Bronchial epithelial cell (primary cell): ENCODE data around the gene OR51T1. TPM values are rescaled to one million over a fixed set of nuclear protein-coding genes. Genes with fewer than 3 reads are reported as not detected.

Source experiments
- DNase-seq: peaks from one replicate; pipeline ENCODE4 v3.0.0-alpha.2; 2010; ENCODE audit warnings: low read depth
- FAIRE-seq: peaks from 2 replicates; lab custom pipeline; 2011; peaks lifted over from hg19 to GRCh38; lab: Jason Lieb, UNC
- H3K27me3 ChIP-seq: 2 replicates; pipeline ENCODE4 v1.5.1; 2011; ENCODE audit warnings: low read length; ENCODE audit not compliant: control insufficient read depth, insufficient read depth
- H3K36me3 ChIP-seq: 2 replicates; pipeline ENCODE4 v1.5.1; 2011; ENCODE audit warnings: low read length; ENCODE audit not compliant: control insufficient read depth, insufficient read depth
- H3K4me3 ChIP-seq: 2 replicates; pipeline ENCODE4 v1.5.1; 2011; ENCODE audit warnings: mild to moderate bottlenecking, low read depth, low read length, control low read depth
- total RNA-seq: library from RNA; depleted of rRNA; stranded (reverse); fragments of >200 nt; gene quantifications from 2 replicates; pipeline ENCODE4 v1.2.1, GENCODE V29; 2014
- TF ChIP-seq, protein P1 (sequence below): IDR thresholded peaks from 2 replicates; pipeline ENCODE4 v1.5.1; 2011; ENCODE audit warnings: mild to moderate bottlenecking, moderate library complexity, low read length, control low read depth, inconsistent platforms; ENCODE audit not compliant: insufficient read depth, severe bottlenecking

OR51T1 gene
- total RNA-seq, 1 donor from 2014 or later, result not detected

DNA sequence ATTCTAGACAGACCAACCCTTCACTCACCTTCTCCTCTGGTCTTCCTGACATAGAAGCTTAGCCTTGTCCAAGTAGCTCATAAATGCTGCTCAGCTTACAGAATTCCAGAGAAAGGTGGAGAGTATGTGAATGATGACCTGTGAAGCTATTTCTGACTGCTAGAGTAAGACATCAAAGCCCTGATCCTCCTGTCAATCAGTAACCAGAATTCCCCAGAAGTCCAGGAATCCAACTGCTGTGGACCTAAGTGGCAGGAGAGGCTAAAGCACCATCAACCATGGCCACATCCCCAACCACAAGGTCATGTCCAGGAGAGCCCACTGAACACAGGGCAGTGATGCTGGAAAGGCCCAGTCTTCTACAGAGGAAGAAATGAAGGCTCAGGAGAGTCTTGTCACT is 34.9 kb downstream of the OR51T1 start:
- Histone ChIP-seq H3K27me3 (no peaks in the 10 kb centered on the region), H3K36me3 (no peaks in the 10 kb centered on the region), H3K4me3 (no peak overlapping the region)
- TF ChIP-seq, protein P1, sequence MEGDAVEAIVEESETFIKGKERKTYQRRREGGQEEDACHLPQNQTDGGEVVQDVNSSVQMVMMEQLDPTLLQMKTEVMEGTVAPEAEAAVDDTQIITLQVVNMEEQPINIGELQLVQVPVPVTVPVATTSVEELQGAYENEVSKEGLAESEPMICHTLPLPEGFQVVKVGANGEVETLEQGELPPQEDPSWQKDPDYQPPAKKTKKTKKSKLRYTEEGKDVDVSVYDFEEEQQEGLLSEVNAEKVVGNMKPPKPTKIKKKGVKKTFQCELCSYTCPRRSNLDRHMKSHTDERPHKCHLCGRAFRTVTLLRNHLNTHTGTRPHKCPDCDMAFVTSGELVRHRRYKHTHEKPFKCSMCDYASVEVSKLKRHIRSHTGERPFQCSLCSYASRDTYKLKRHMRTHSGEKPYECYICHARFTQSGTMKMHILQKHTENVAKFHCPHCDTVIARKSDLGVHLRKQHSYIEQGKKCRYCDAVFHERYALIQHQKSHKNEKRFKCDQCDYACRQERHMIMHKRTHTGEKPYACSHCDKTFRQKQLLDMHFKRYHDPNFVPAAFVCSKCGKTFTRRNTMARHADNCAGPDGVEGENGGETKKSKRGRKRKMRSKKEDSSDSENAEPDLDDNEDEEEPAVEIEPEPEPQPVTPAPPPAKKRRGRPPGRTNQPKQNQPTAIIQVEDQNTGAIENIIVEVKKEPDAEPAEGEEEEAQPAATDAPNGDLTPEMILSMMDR, result no peak
- FAIRE-seq (peak; percentile 79), DNase-seq (no peak)

DNA sequence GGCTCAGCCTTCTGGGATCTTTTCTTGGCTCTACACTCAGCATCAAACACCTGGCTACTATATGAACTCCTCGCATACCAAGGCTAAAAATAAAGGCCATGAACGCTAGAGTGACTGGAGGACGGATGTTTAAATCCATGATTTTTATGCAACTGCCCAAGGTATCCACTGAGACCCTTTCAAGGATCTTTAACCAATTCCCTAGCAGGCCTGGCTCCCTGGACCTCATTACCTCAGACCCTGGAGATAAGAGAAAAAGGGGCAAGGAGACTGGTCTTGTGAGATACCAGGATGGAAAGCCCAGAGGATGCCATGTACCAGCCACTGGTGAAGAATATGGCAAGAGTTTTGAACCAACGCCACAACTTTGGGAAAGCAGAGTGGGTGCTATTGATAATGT is 37.5 kb downstream of the OR51T1 start, which contains the start of gene OR51G2:
Gene OR51G2, minus strand, starts transcription at position 101 of the 400 bp plus-strand sequence. CDS start 3,687 bp downstream, outside the sequence.
- Histone ChIP-seq H3K36me3 (no peaks in the 10 kb centered on the region), H3K27me3 (no peaks in the 10 kb centered on the region), H3K4me3 (no peak within 1 kb of the TSS)
- DNase-seq (no peak), FAIRE-seq (no peak)
- TF ChIP-seq, protein P1, result no peak

DNA sequence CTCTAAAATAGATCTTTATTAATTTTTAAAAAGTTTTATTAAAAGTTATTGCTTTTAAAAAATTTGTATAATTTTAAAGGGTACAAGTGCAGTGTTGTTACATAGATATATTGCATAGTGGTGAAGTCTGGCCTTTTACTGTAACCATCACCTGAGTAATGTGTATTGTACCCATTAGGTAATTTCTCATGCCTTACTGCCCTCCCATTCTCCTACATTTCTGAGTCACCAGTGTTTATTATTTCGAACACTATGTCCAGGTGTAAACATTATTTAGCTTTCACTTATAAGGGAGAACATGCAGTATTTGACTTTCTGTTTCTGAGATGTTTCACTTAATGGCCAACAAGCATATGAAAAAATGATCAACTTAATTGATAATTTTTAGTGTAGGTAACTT is 40.1 kb downstream of the OR51T1 start:
- FAIRE-seq, result no peak
- peak; percentile 65 for DNase-seq
- TF ChIP-seq, protein P1, result no peak
- Histone ChIP-seq H3K27me3 (no peaks in the 10 kb centered on the region), H3K4me3 (no peak overlapping the region), H3K36me3 (no peaks in the 10 kb centered on the region)

DNA sequence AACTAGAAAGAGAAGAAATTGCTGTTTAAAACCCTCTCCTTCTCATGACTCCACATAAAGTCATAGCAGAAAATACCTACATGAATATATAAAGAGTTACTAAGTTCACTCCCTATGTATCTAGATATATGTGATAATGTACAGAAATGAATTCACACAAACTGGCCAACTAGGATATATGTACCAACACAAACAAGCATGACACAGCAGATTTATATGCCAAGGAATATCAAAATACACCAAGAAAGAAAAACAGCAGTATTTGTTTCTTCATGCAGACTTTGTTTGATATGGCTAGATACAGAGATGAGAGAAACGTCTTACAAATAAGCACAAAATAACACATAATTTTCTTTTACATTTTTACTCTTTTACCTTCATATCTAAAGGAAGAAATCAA is 40.6 kb downstream of the OR51T1 start:
- Histone ChIP-seq H3K27me3 (no peaks in the 10 kb centered on the region), H3K36me3 (no peaks in the 10 kb centered on the region), H3K4me3 (no peak overlapping the region)
- TF ChIP-seq, protein P1, result no peak
- no peak for DNase-seq
- no peak for FAIRE-seq

DNA sequence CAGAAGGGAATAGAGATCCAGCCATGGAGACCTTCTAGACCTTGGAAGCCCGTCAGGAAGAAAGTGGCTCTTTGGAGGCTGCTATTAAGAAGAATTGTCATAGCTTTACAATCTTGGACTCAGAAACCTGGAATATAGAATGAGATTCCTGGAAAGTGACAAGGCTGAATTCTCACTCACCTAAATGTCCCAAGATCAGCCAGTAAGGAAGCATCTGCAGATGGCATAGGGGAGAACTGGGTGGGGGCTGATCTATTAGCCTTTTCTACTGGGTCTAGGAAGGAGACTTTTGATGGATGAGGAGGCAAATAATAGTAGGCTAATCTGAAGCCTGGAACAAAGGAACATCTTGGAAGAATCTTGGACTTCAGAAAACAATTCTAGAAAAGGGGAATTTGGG is 42.5 kb downstream of the OR51T1 start, which contains the start of gene OR51G1:
Gene OR51G1, minus strand, starts transcription at position 101 of the 400 bp plus-strand sequence. Its CDS starts 0 bp downstream, at position 101.
- FAIRE-seq (no peak), DNase-seq (no peak)
- Histone ChIP-seq H3K36me3 (no peaks in the 10 kb centered on the region), H3K27me3 (no peaks in the 10 kb centered on the region), H3K4me3 (no peak within 1 kb of the TSS)
- TF ChIP-seq, protein P1, result no peak

DNA sequence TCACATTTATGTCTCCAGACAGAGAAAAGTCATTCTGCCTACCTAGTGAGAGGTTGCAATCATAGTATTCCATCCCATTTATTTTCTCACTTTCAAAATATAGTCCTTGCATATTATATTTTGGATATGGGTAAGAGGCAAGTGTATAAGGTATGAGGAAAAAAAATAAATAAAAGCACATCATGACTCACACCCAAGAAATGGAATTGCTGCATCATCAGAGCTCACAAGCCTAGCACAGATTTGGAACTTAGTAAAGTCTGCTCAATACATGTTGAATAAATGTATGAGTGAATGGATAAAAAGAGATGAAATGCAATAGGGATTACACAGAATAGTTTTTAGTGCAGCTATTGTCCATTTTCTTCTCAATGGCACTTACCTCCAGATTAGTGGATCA is 44.9 kb downstream of the OR51T1 start:
- TF ChIP-seq, protein P1, result no peak
- Histone ChIP-seq H3K4me3 (no peak overlapping the region), H3K27me3 (no peaks in the 10 kb centered on the region), H3K36me3 (no peaks in the 10 kb centered on the region)
- DNase-seq, result peak; percentile 25
- FAIRE-seq, result no peak
